GM19043 (cell line): ENCODE results near the gene CRTC2.

Source experiments
- ATAC-seq: cut with Tn5 transposase; IDR thresholded peaks from one replicate; pipeline ENCODE4 v1.9.1; 2021; ENCODE audit warnings: low read depth; ENCODE audit not compliant: unreplicated experiment

CRTC2 gene

GRCh38 chr1:153977250-153978240 is 19.1 kb upstream of the CRTC2 start, which contains the start of gene JTB:
Gene JTB (minus strand): TSS chr1:153977674. CDS start chr1:153977252, 422 bp downstream.
- ATAC-seq, result no peak

- no peak for ATAC-seq
These were observed 18.4 kb upstream of the CRTC2 start for GRCh38 chr1:153976819-153977249.

- no peak for ATAC-seq
These were observed 15.1 kb upstream of the CRTC2 start for GRCh38 chr1:153973525-153973924.

- no peak for ATAC-seq
These were observed 14.7 kb upstream of the CRTC2 start for GRCh38 chr1:153973071-153973470.

- ATAC-seq, result no peak
These were observed 11.9 kb upstream of the CRTC2 start for GRCh38 chr1:153970346-153970745.

GRCh38 chr1:153968972-153969371 is 10.6 kb upstream of the CRTC2 start:
- no peak for ATAC-seq

- ATAC-seq, result no peak
These were observed 10.0 kb upstream of the CRTC2 start for GRCh38 chr1:153968408-153968807.

- no peak for ATAC-seq
These were observed 9.6 kb upstream of the CRTC2 start for GRCh38 chr1:153968000-153968363.

GRCh38 chr1:153967107-153967999 is 8.9 kb upstream of the CRTC2 start, which contains the start of gene CREB3L4:
Gene CREB3L4 (plus strand): TSS chr1:153967902. CDS start chr1:153968526, 624 bp downstream.
- ATAC-seq, result peak; percentile 80

GRCh38 chr1:153963850-153964331 is 5.5 kb upstream of the CRTC2 start:
- no peak for ATAC-seq

GRCh38 chr1:153963030-153963849 is 4.8 kb upstream of the CRTC2 start, which contains the start of gene SLC39A1:
Gene SLC39A1 (minus strand): TSS chr1:153963537. CDS start chr1:153962715, 822 bp downstream.
- peak; percentile 46 for ATAC-seq

GRCh38 chr1:153962088-153963029 is 3.9 kb upstream of the CRTC2 start:
- no peak for ATAC-seq

GRCh38 chr1:153961421-153961820 is 3.0 kb upstream of the CRTC2 start:
- no peak for ATAC-seq

- ATAC-seq, result no peak
These were observed 1.8 kb upstream of the CRTC2 start for GRCh38 chr1:153960206-153960605.

GRCh38 chr1:153959454-153959853 is 1.0 kb upstream of the CRTC2 start:
- ATAC-seq, result no peak

- no peak for ATAC-seq
These were observed 499 bp upstream of the CRTC2 start for GRCh38 chr1:153958961-153959260.

GRCh38 chr1:153957744-153958110 is 685 bp downstream of the CRTC2 start:
- ATAC-seq, result no peak

GRCh38 chr1:153956997-153957715 is 1.3 kb downstream of the CRTC2 start:
- no peak for ATAC-seq
